ENCODE results near the gene ACOXL.

DNA sequence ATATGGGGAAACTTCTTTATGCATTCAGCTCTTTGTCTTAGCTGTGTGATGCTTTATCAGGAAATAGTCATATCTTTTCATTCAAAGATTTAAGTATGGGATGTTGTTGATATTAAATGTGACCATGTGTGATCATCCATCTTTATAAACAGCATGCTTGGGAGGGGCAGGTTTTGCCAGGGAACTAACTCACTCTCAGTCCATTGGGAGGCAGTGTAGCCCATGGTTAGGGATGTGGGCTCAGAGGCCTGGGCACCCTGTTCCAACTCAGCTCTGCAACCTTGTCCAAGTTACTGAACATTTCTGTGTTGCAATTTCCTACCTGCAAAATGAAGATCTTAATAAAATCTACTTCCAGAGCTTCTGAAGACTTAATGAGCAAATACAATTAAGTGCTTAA is 296.3 kb downstream of the ACOXL start:
- TF ChIP-seq ZFP41 (tag by site-specific recombination; IDR thresholded peaks at IDR 0.05; ENCODE audit: borderline replicate concordance) (no peak), ZSCAN4 (tag by site-specific recombination; IDR thresholded peaks at IDR 0.05) (no peak), ZNF16 (tag by site-specific recombination; IDR thresholded peaks at IDR 0.05; ENCODE audit: low read depth) (no peak), ZBTB8A (tag by site-specific recombination; IDR thresholded peaks at IDR 0.05) (no peak), ZNF302 (tag by site-specific recombination; IDR thresholded peaks at IDR 0.05; ENCODE audit: low read depth) (no peak), ZNF518A (tag by site-specific recombination; conservative IDR thresholded peaks at IDR 0.05; ENCODE audit: low read depth) (no peak), ZNF24 (tag by site-specific recombination; IDR thresholded peaks at IDR 0.05) (no peak), ZBTB1 (tag by site-specific recombination; IDR thresholded peaks at IDR 0.05) (no peak), ZSCAN30 (tag by site-specific recombination; IDR thresholded peaks at IDR 0.05) (no peak), ZNF140 (tag by site-specific recombination; IDR thresholded peaks at IDR 0.05) (no peak)
- TF ChIP-seq, protein P1, sequence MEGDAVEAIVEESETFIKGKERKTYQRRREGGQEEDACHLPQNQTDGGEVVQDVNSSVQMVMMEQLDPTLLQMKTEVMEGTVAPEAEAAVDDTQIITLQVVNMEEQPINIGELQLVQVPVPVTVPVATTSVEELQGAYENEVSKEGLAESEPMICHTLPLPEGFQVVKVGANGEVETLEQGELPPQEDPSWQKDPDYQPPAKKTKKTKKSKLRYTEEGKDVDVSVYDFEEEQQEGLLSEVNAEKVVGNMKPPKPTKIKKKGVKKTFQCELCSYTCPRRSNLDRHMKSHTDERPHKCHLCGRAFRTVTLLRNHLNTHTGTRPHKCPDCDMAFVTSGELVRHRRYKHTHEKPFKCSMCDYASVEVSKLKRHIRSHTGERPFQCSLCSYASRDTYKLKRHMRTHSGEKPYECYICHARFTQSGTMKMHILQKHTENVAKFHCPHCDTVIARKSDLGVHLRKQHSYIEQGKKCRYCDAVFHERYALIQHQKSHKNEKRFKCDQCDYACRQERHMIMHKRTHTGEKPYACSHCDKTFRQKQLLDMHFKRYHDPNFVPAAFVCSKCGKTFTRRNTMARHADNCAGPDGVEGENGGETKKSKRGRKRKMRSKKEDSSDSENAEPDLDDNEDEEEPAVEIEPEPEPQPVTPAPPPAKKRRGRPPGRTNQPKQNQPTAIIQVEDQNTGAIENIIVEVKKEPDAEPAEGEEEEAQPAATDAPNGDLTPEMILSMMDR (tag by site-specific recombination; IDR thresholded peaks at IDR 0.05) = no peak
- TF ChIP-seq, protein P2, sequence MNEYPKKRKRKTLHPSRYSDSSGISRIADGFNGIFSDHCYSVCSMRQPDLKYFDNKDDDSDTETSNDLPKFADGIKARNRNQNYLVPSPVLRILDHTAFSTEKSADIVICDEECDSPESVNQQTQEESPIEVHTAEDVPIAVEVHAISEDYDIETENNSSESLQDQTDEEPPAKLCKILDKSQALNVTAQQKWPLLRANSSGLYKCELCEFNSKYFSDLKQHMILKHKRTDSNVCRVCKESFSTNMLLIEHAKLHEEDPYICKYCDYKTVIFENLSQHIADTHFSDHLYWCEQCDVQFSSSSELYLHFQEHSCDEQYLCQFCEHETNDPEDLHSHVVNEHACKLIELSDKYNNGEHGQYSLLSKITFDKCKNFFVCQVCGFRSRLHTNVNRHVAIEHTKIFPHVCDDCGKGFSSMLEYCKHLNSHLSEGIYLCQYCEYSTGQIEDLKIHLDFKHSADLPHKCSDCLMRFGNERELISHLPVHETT (tag by site-specific recombination; IDR thresholded peaks at IDR 0.05) = no peak
- TF ChIP-seq, protein P3, sequence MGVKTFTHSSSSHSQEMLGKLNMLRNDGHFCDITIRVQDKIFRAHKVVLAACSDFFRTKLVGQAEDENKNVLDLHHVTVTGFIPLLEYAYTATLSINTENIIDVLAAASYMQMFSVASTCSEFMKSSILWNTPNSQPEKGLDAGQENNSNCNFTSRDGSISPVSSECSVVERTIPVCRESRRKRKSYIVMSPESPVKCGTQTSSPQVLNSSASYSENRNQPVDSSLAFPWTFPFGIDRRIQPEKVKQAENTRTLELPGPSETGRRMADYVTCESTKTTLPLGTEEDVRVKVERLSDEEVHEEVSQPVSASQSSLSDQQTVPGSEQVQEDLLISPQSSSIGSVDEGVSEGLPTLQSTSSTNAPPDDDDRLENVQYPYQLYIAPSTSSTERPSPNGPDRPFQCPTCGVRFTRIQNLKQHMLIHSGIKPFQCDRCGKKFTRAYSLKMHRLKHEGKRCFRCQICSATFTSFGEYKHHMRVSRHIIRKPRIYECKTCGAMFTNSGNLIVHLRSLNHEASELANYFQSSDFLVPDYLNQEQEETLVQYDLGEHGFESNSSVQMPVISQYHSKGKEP (tag by site-specific recombination; IDR thresholded peaks at IDR 0.05) = no peak
- TF ChIP-seq, protein P4, sequence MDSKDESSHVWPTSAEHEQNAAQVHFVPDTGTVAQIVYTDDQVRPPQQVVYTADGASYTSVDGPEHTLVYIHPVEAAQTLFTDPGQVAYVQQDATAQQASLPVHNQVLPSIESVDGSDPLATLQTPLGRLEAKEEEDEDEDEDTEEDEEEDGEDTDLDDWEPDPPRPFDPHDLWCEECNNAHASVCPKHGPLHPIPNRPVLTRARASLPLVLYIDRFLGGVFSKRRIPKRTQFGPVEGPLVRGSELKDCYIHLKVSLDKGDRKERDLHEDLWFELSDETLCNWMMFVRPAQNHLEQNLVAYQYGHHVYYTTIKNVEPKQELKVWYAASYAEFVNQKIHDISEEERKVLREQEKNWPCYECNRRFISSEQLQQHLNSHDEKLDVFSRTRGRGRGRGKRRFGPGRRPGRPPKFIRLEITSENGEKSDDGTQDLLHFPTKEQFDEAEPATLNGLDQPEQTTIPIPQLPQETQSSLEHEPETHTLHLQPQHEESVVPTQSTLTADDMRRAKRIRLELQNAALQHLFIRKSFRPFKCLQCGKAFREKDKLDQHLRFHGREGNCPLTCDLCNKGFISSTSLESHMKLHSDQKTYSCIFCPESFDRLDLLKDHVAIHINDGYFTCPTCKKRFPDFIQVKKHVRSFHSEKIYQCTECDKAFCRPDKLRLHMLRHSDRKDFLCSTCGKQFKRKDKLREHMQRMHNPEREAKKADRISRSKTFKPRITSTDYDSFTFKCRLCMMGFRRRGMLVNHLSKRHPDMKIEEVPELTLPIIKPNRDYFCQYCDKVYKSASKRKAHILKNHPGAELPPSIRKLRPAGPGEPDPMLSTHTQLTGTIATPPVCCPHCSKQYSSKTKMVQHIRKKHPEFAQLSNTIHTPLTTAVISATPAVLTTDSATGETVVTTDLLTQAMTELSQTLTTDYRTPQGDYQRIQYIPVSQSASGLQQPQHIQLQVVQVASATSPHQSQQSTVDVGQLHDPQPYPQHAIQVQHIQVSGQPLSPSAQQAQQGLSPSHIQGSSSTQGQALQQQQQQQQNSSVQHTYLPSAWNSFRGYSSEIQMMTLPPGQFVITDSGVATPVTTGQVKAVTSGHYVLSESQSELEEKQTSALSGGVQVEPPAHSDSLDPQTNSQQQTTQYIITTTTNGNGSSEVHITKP (tag by site-specific recombination; IDR thresholded peaks at IDR 0.05) = no peak

All from HEK293 (cell line).